Panc1 (cell line): ENCODE results near the gene ADAMTS16.

Experiments
- POLR2AphosphoS5 ChIP-seq: IDR thresholded peaks from 2 replicates; pipeline ENCODE4 v1.6.1; 2012; ENCODE audit warnings: mild to moderate bottlenecking, low read depth, low read length, moderate library complexity
- TF ChIP-seq, protein P1 (sequence below): fragments of 450-650 bp; IDR thresholded peaks from 2 replicates; pipeline ENCODE4 v1.5.1; 2017; ENCODE audit warnings: mild to moderate bottlenecking

DNA sequence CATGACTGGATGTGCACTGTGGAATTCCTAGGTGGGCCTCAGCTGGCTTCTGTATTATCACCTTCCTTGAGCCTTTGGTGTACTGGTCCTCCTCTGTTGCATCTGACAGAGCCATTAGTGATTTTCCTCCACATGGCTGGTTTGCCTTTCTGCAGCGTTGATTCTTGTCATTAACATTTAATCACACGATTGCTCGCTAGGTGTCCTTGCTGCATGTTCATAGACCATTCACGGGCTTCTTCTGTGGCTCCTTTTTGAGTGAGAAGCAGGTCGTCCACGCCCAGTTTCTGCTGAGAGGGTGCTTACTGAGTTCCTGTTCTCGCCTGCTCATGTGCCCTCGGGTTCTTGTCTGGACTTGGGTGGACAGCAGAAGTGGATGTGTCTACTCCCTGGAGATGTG lies 29.3 kb downstream of the ADAMTS16 start:
- TF ChIP-seq, protein P1, sequence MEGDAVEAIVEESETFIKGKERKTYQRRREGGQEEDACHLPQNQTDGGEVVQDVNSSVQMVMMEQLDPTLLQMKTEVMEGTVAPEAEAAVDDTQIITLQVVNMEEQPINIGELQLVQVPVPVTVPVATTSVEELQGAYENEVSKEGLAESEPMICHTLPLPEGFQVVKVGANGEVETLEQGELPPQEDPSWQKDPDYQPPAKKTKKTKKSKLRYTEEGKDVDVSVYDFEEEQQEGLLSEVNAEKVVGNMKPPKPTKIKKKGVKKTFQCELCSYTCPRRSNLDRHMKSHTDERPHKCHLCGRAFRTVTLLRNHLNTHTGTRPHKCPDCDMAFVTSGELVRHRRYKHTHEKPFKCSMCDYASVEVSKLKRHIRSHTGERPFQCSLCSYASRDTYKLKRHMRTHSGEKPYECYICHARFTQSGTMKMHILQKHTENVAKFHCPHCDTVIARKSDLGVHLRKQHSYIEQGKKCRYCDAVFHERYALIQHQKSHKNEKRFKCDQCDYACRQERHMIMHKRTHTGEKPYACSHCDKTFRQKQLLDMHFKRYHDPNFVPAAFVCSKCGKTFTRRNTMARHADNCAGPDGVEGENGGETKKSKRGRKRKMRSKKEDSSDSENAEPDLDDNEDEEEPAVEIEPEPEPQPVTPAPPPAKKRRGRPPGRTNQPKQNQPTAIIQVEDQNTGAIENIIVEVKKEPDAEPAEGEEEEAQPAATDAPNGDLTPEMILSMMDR = no peak
- TF ChIP-seq POLR2AphosphoS5 = no peak
